Globus pallidus (tissue), 1 donor: ENCODE data around the gene SLC28A2.

Experiments
- DNase-seq: peaks from one replicate; pipeline ENCODE4 v3.0.0-alpha.2; 2015; ENCODE audit warnings: low spot score

Gene SLC28A2

DNA sequence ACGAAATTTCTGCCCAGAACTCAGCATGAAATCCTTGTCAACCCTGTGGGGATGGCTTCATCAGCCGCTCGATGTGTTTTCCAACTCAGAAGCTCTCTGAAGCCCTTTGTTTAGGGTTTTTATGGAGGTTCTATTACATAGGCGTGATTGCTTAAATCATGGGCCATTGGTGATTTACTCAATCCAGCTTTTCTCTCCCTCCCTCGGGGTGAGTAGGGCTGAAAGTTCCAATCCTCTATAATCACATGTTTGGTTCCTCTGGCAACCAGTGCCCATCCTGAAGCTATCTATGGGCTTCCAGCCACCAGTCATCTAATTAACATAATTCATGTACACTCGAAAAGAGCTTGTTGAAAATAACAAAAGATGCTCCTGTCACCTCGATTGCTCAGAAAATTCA is 74.7 kb downstream of the SLC28A2 start:
- DNase-seq = peak; percentile 78
